ENCODE measurements around the gene RFX2.
A peak's percentile ranks its signal among the peaks of the same experiment; 100 is the strongest.

The RFX2 gene

DNA sequence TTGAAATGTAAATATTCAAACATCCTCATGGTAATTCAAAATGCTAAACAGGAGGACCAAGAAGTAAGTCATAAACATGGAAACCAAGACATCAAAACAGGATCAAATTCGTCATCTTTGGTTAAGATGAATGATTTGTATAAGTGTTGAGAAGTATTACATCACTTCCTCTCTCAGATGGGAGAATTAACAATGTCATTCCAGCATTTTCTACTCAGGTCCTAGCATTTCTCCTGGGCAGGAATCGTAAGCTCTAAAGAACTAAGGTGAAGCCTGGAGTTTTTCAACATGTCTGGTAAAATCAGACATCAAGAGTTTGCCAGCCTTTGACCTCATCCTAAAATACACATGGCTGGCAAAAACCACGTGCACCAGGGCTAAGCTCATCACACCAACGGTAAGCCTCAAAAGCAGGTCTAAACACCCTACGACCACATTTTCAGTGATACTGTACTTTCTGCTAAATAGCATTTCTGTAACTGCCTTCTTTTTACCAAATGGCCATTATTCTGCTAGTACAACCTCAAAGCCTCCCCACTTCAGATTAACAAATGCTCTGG lies 157.2 kb downstream of the RFX2 start:
- no peak overlapping the region for H3K4me3 ChIP-seq
- H3K27ac ChIP-seq: peak overlapping the region in 13 of 21 experiments; percentile 27 to 77 (median 51)

GRCh38 chr19:5952193-5953029 lies 157.9 kb downstream of the RFX2 start:
- Histone ChIP-seq H3K4me3 (no peak overlapping the region), H3K27ac (peak overlapping the region in 8 of 21 experiments; percentile 18 to 77 (median 44))

GRCh38 chr19:5951338-5951861 lies 158.9 kb downstream of the RFX2 start:
- Histone ChIP-seq H3K27ac (peak overlapping the region in 8 of 21 experiments; percentile 0 to 68 (median 29)), H3K4me3 (no peak overlapping the region)

GRCh38 chr19:5950741-5951140 lies 159.6 kb downstream of the RFX2 start:
- Histone ChIP-seq H3K4me3 (no peak overlapping the region), H3K27ac (peak overlapping the region in 5 of 21 experiments; percentile 0 to 68 (median 38))

GRCh38 chr19:5949792-5950305 lies 160.5 kb downstream of the RFX2 start:
- peak overlapping the region in 9 of 21 experiments; percentile 6 to 76 (median 48) for H3K27ac ChIP-seq
- no peak overlapping the region for H3K4me3 ChIP-seq

DNA sequence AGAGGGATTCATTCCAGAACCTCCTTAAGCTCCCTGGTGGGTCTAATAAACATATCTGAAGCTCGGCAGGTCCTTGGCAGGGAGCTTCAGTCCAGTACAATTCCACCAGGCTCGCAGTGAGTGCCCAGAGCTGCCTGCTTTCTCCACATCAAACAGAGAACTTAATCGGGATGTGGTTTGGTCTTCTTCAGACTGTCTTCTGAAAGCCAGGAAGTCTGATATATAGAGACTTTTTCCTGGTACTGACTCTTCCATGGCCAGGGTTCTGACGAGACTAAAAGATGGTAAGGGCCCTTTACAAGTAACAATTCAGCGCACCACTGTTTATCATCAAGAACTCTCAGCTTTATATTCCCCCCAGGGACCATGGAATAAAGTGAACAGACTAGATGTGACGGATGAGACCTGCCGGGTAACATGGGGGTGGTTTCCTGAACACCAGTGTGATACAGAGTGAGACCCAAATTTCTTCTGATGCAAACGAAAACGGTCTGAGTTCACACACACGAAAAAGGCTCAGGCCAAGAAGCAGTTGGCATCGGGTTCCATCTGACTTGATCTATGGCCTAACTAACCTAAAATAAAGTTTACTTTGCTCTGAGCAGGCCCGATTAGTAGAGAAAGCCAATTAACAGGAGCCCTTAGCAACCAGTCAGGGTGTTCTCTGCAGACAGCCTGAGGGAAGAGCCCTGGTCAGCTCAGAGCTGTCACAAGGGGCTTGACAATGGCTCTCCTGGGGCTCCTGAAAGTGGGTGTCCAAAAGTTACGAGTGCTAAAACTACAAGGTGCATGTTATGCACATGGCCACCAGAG lies 161.3 kb downstream of the RFX2 start:
- peak overlapping the region in 13 of 21 experiments; percentile 6 to 76 (median 46) for H3K27ac ChIP-seq
- no peak overlapping the region for H3K4me3 ChIP-seq

DNA sequence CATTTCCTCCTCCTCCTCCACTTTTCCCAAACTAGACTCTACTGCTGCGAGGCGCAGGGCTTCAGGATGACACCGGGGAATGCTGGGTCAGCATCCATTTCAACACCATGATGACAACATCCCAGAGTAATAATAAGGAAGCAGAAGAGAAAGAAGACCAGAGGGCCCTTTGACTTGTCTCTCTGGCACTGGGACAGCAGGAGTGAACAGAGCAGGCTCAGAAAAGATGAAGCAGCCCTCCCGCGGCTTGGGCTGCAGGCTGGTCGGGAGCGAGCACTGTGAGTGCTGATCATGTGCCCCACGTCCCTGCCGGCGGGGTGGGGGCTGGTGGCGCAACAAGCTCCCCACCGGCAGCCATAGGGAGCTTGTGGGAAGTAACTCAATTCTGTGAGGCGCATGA lies 162.9 kb downstream of the RFX2 start:
- Histone ChIP-seq H3K27ac (peak overlapping the region in 17 of 21 experiments; percentile 1 to 76 (median 58)), H3K4me3 (peak overlapping the region in 1 of 7 experiments; percentile 11)

- H3K27ac ChIP-seq: no peak overlapping the region
- no peak overlapping the region for H3K4me3 ChIP-seq
Measured at GRCh38 chr19:5943623-5944022, 166.7 kb downstream of the RFX2 start.
